ENCODE results near the gene LCMT1. TPM values are rescaled to one million over a fixed set of nuclear protein-coding genes. Genes with fewer than 3 reads are reported as not detected.

The LCMT1 gene
- total and polyA plus RNA-seq, 9 donors = 29.4 to 58.9 (median 38.3) TPM

DNA sequence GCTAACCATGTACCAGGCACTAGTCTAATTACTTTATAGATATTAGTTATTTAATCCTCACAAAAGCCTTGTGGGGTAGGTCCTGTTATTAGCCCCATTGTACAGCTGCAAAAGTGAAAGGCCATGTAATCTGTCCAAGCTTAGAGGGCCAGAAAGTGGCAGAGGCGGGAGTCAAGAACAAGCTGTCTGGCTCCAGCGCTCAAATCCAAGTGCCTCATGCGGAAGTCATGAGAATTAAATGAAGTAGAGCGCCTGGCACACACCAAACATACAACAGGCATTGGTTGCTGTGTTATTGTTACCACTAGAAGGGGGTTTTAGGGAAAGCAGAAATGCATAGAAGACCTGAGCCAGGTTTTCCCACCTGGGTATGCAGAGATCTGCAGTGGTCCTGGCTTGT is 106.4 kb downstream of the LCMT1 start:
- Histone ChIP-seq H3K36me3 (no peaks in the 10 kb centered on the region), H3K27me3 (no peaks in the 10 kb centered on the region), H3K27ac (no peak overlapping the region), H3K4me1 (ENCODE audit: insufficient read depth) (no peaks in the 10 kb centered on the region), H3K4me3 (no peak overlapping the region), H3K9me3 (no peaks in the 10 kb centered on the region)
- 90 to 94% (median 90%) methylated on average over 4 of the region's 4 CpGs for WGBS, 3 donors
- TF ChIP-seq, protein P1, sequence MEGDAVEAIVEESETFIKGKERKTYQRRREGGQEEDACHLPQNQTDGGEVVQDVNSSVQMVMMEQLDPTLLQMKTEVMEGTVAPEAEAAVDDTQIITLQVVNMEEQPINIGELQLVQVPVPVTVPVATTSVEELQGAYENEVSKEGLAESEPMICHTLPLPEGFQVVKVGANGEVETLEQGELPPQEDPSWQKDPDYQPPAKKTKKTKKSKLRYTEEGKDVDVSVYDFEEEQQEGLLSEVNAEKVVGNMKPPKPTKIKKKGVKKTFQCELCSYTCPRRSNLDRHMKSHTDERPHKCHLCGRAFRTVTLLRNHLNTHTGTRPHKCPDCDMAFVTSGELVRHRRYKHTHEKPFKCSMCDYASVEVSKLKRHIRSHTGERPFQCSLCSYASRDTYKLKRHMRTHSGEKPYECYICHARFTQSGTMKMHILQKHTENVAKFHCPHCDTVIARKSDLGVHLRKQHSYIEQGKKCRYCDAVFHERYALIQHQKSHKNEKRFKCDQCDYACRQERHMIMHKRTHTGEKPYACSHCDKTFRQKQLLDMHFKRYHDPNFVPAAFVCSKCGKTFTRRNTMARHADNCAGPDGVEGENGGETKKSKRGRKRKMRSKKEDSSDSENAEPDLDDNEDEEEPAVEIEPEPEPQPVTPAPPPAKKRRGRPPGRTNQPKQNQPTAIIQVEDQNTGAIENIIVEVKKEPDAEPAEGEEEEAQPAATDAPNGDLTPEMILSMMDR (IDR thresholded peaks at IDR 0.05) = no peak
- TF ChIP-seq EP300 (IDR thresholded peaks at IDR 0.05) (no peak), POLR2A (IDR thresholded peaks at IDR 0.05) (no peak)
- no peak for DNase-seq
- intact Hi-C loops (cut with DNase I) = no loop called here

GRCh38 chr16:25219070-25219737 is 107.7 kb downstream of the LCMT1 start:
- Histone ChIP-seq H3K9me3 (no peaks in the 10 kb centered on the region), H3K4me3 (no peak overlapping the region), H3K4me1 (ENCODE audit: insufficient read depth) (no peaks in the 10 kb centered on the region), H3K27me3 (no peaks in the 10 kb centered on the region), H3K36me3 (no peaks in the 10 kb centered on the region), H3K27ac (no peak overlapping the region)
- WGBS, 3 donors = 86 to 95% (median 86%) methylated on average over 3 of the region's 3 CpGs
- no peak for TF ChIP-seq POLR2A (IDR thresholded peaks at IDR 0.05)
- TF ChIP-seq EP300 (IDR thresholded peaks at IDR 0.05) = no peak
- TF ChIP-seq, protein P1 (IDR thresholded peaks at IDR 0.05) = no peak
- no peak for DNase-seq
- intact Hi-C loops (cut with DNase I) = no loop called here

DNA sequence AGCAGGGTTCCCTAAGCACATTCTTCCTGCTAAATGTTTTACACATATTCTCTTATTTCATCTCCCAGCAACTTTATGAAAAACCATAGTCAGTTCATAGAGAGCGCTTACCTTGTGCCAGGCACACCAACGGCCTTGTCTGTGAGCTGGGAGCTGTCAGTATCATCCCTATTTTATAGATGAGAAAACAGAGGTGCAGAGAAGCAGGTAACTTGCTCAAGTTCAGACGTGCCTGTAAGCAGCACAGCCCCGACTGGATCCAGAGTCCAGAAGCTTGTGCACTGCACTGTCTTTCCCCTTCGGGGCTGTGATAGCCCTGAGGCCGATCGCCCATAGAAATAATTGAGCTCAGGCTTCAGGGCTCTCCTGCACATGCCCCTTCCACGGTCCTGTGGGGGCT is 111.4 kb downstream of the LCMT1 start:
- Histone ChIP-seq H3K9me3 (no peaks in the 10 kb centered on the region), H3K4me3 (no peak overlapping the region), H3K27ac (no peak overlapping the region), H3K4me1 (ENCODE audit: insufficient read depth) (no peaks in the 10 kb centered on the region), H3K27me3 (no peaks in the 10 kb centered on the region), H3K36me3 (no peaks in the 10 kb centered on the region)
- WGBS, 3 donors = 72 to 80% (median 79%) methylated on average over 8 of the region's 8 CpGs
- DNase-seq = no peak
- intact Hi-C loops (cut with DNase I) = loop anchor here in 3 of 4 donors (5.0 to 10.0 kb wide), 2 partner anchors 161 to 168 kb away; no protein-coding TSS in a partner anchor
- TF ChIP-seq EP300 (IDR thresholded peaks at IDR 0.05) (no peak), POLR2A (IDR thresholded peaks at IDR 0.05) (no peak)
- TF ChIP-seq, protein P1 (IDR thresholded peaks at IDR 0.05) = no peak

GRCh38 chr16:25223964-25224363 is 112.4 kb downstream of the LCMT1 start:
- intact Hi-C loops (cut with DNase I) = loop anchor here in 3 of 4 donors (5.0 to 10.0 kb wide), 2 partner anchors 162 to 169 kb away; no protein-coding TSS in a partner anchor
- no peak overlapping the region for H3K4me3 ChIP-seq
- WGBS, 3 donors = 84 to 89% (median 86%) methylated on average over 6 of the region's 6 CpGs
- no peaks in the 10 kb centered on the region for H3K4me1 ChIP-seq (ENCODE audit: insufficient read depth)
- H3K27ac ChIP-seq = no peak overlapping the region
- no peaks in the 10 kb centered on the region for H3K27me3 ChIP-seq
- TF ChIP-seq, protein P1 (IDR thresholded peaks at IDR 0.05) = no peak
- TF ChIP-seq POLR2A (IDR thresholded peaks at IDR 0.05) = no peak
- no peak for TF ChIP-seq EP300 (IDR thresholded peaks at IDR 0.05)
- DNase-seq = no peak
- no peaks in the 10 kb centered on the region for H3K9me3 ChIP-seq
- H3K36me3 ChIP-seq = no peaks in the 10 kb centered on the region

Data from ovary (tissue), 9 donors.